GM12878 (cell line): ENCODE results near the gene LRP1B. TPM values are rescaled to one million over a fixed set of nuclear protein-coding genes. Genes with fewer than 3 reads are reported as not detected.

ENCODE experiments used
- ATAC-seq: fragments of 200-7000 bp; cut with Tn5 transposase; 3 replicates; pipeline ENCODE4 v1.9.1; 2020; ENCODE audit warnings: mild to moderate bottlenecking, moderate library complexity
- BruUV-seq: library from RNA; stranded (reverse); fragments of 400-500 nt; replicated peaks from 2 replicates; lab custom pipeline; 2021; lab: Mats Ljungman, UMichigan
- CTCF ChIA-PET: fragments of 300-600 bp; sonication (Branson Sonifier 250); formaldehyde crosslinking; extraction: SDS; loops from one replicate; lab custom pipeline; 2021; ENCODE audit warnings: inconsistent platforms; lab: Yijun Ruan, JAX
- POLR2A ChIA-PET: fragments of 350-600 bp; formaldehyde crosslinking; extraction: SDS; loops from one replicate; lab custom pipeline; 2021; ENCODE audit warnings: inconsistent platforms; lab: Charles Lee
- RAD21 ChIA-PET: fragments of 300-600 bp; sonication (Branson Sonifier 250); formaldehyde crosslinking; loops from one replicate; lab custom pipeline; 2023; ENCODE audit warnings: antibody characterized with exemption; ENCODE audit not compliant: unreplicated experiment; lab: Charles Lee
- SMC1A ChIA-PET: fragments of 300-600 bp; sonication (Branson Sonifier 250); formaldehyde crosslinking; loops from one replicate; lab custom pipeline; 2023; ENCODE audit not compliant: unreplicated experiment, uncharacterized antibody; lab: Charles Lee
- DNase-seq: peaks from one replicate; pipeline ENCODE4 v3.0.0-alpha.2; 2011; ENCODE audit warnings: low read depth, low spot score
- FAIRE-seq: peaks from 3 replicates; lab custom pipeline; 2011; peaks lifted over from hg19 to GRCh38; lab: Jason Lieb, UNC
- H2AFZ ChIP-seq: 2 replicates; pipeline ENCODE4 v1.6.0; 2011; ENCODE audit warnings: low read depth, low read length, control low read depth; ENCODE audit not compliant: control insufficient read depth
- H3K27ac ChIP-seq: 2 replicates; pipeline ENCODE4 v1.5.1; 2011; ENCODE audit warnings: control low read depth; ENCODE audit not compliant: control insufficient read depth, insufficient read depth
- H3K27me3 ChIP-seq, 2 experiments: replicated peaks in 1 of 2; 2 replicates each; pipeline versions ENCODE4 v1.6.0 to v1.6.1; 2011; ENCODE audit warnings: low read length in 1 of 2; ENCODE audit not compliant: control insufficient read depth in 2 of 2, insufficient read depth in 2 of 2
- H3K36me3 ChIP-seq, 2 experiments: 2 replicates each; pipeline ENCODE4 v1.5.1; 2011; ENCODE audit warnings: low read length in 1 of 2; ENCODE audit not compliant: control insufficient read depth in 2 of 2, insufficient read depth in 2 of 2
- H3K4me1 ChIP-seq: 2 replicates; pipeline ENCODE4 v1.6.1; 2011; ENCODE audit warnings: mild to moderate bottlenecking, low read length, moderate library complexity, mixed read lengths; ENCODE audit not compliant: control insufficient read depth, insufficient read depth
- H3K4me2 ChIP-seq: 2 replicates; pipeline ENCODE4 v1.6.0; 2011; ENCODE audit warnings: control low read depth; ENCODE audit not compliant: control insufficient read depth, insufficient read depth
- H3K4me3 ChIP-seq: fragments of 200-600 bp; sonication (generic); 2 replicates; pipeline ENCODE4 v1.5.1; 2016
- H3K79me2 ChIP-seq: 2 replicates; pipeline ENCODE4 v1.6.0; 2011; ENCODE audit warnings: low read length; ENCODE audit not compliant: control insufficient read depth, insufficient read depth
- H3K9ac ChIP-seq: 2 replicates; pipeline ENCODE4 v1.8.0; 2011; ENCODE audit warnings: low read length, control low read depth, mixed read lengths; ENCODE audit not compliant: control insufficient read depth, insufficient read depth
- H3K9me3 ChIP-seq: replicated peaks from 3 replicates; pipeline ENCODE4 v1.5.1; 2011; ENCODE audit warnings: mild to moderate bottlenecking, low read length; ENCODE audit not compliant: control insufficient read depth, insufficient read depth
- H4K20me1 ChIP-seq: 2 replicates; pipeline ENCODE4 v1.6.0; 2011; ENCODE audit not compliant: control insufficient read depth, insufficient read depth
- CTCF ChIP-seq, 3 experiments: IDR thresholded peaks in 2 of 3; conservative IDR thresholded peaks in 1 of 3; 2 replicates each; pipeline ENCODE4 v1.5.1; 2011; ENCODE audit warnings: low read depth in 3 of 3, low read length in 3 of 3, mild to moderate bottlenecking in 3 of 3, control low read depth in 2 of 3, moderate library complexity in 2 of 3, inconsistent platforms in 1 of 3, mixed read lengths in 1 of 3; ENCODE audit not compliant: control insufficient read depth in 2 of 3, insufficient read depth in 1 of 3; ENCODE audit errors: extremely low read depth in 1 of 3
- RELA ChIP-seq: fragments of 450-650 bp; IDR thresholded peaks from 2 replicates; pipeline ENCODE4 v1.8.0; 2014; ENCODE audit warnings: borderline replicate concordance; ENCODE audit not compliant: partially characterized antibody
- REST ChIP-seq: IDR thresholded peaks from 2 replicates; pipeline ENCODE4 v1.6.1; 2012; ENCODE audit warnings: mild to moderate bottlenecking, low read depth, low read length
- WGBS: methylation state at CpG from one replicate; pipeline ENCODE4 v1.1.6; 2016; ENCODE audit warnings: low lambda C conversion rate; ENCODE audit not compliant: insufficient replicate concordance, insufficient coverage; ENCODE audit errors: missing lambda C conversion rate; 5-methylcytosine and 5-hydroxymethylcytosine counted together
- in situ Hi-C: fragments of 300-500 bp; cut with MboI; formaldehyde crosslinking; loops from 9 replicates; pipeline ENCODE4 v1.14.3; 2018; ENCODE audit warnings: mixed read lengths
- intact Hi-C: fragments of 100-400 bp; cut with micrococcal nuclease; formaldehyde crosslinking; loops from one replicate; pipeline ENCODE4 v1.14.2; 2022; ENCODE audit not compliant: unreplicated experiment
- polyA plus RNA-seq, 11 experiments: library from polyadenylated mRNA; depleted of rRNA in 4 of 11; unstranded in 6 of 11; stranded (reverse) in 5 of 11; fragments of >200 nt; fragmentation: Nextera tagmentation in 4 of 11; fragmentation: Illumina TruSeq in 1 of 11; extraction: Ambion mirVana in 4 of 11; extraction: Trizol in 1 of 11; gene quantifications; 1 replicate in 1 of 11; 2 replicates in 10 of 11; pipeline versions ENCODE4 v1.2.1 to v1.2.3, GENCODE V29; 2011 to 2016; ENCODE audit warnings: inconsistent platforms in 2 of 11, missing spikeins in 2 of 11, low read depth in 1 of 11
- total RNA-seq, 4 experiments: library from RNA; depleted of rRNA in 3 of 4; stranded (reverse); fragments of >200 nt in 3 of 4; fragmentation: Illumina TruSeq in 1 of 4; extraction: Trizol in 1 of 4; gene quantifications; 2 replicates each; pipeline versions ENCODE4 v1.2.1 to v1.2.3, GENCODE V29; 2013 to 2021

Gene LRP1B
- total and polyA plus RNA-seq, 10 of the 15 experiments (the other 5 are each of a cell fraction or from before 2014, with no cell fraction given), result under 0.01 to 0.06 (median 0.03) TPM; not detected in 5

GRCh38 chr2:141707486-141707885, 423.3 kb downstream of the LRP1B start:
- ChIA-PET SMC1A (no interaction called here), RAD21 (no interaction called here), POLR2A (no interaction called here), CTCF (no interaction called here)
- DNase-seq (no peak), ATAC-seq (no peak), FAIRE-seq (no peak)
- no TSS peak for BruUV-seq
- no peaks in the 10 kb centered on the region for H3K27me3 ChIP-seq
- no peak overlapping the region for H3K27ac ChIP-seq
- H4K20me1 ChIP-seq, result no peaks in the 10 kb centered on the region
- H3K36me3 ChIP-seq, result no peaks in the 10 kb centered on the region
- no peak overlapping the region for H3K4me2 ChIP-seq
- no peak overlapping the region for H3K4me3 ChIP-seq
- no peaks in the 10 kb centered on the region for H3K9me3 ChIP-seq
- H3K4me1 ChIP-seq, result no peaks in the 10 kb centered on the region
- in situ Hi-C loops, result no loop called here
- no peak overlapping the region for H2AFZ ChIP-seq
- TF ChIP-seq REST (no peak), RELA (no peak), CTCF (IDR thresholded peaks at IDR 0.05 in 2 of 3, conservative IDR thresholded peaks at IDR 0.05 in 1 of 3; ENCODE audit: control insufficient read depth in 2 of 3, extremely low read depth in 1 of 3, insufficient read depth in 1 of 3, low read depth in 3 of 3, low read length in 3 of 3) (no peak)
- intact Hi-C loops, result no loop called here
- no peaks in the 10 kb centered on the region for H3K79me2 ChIP-seq
- H3K9ac ChIP-seq, result no peak overlapping the region
- WGBS, result 0% methylated on average over 3 of the region's 3 CpGs
